NT2/D1 (cell line): Measurements from ENCODE around the gene SCAF8.

Experiments used
- YY1 ChIP-seq: IDR thresholded peaks from 2 replicates; pipeline ENCODE4 v1.6.1; 2011; ENCODE audit not compliant: insufficient read length, insufficient read depth
- ZNF274 ChIP-seq: IDR thresholded peaks from 2 replicates; pipeline ENCODE4 v1.6.1; 2011; ENCODE audit warnings: mild to moderate bottlenecking, low read depth, low read length

DNA sequence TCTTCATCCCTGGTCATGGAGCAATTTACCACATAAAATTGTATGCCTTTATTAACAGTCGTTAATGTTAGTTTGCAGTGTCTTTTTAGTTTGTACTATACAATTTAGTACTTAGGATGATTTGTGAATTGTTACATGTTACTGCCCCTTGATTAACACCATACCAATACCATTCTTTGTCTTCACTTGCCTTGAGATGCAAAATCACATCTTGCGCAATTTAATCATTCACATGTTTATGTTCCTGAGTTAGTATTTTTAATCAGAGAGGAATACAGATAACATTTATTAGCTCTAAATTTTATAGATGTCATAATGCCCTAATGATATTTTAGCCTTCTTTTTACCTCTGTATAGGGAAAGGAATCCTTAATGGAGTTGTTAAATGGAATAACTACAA is 114.1 kb downstream of the SCAF8 start:
- TF ChIP-seq ZNF274, result no peak
- no peak for TF ChIP-seq YY1
